ENCODE data around the gene ERBB4.
"Not testable (repeated sequence)": the region's sequence is repeated elsewhere in the genome, so short reads cannot be mapped to it uniquely, and the experiment has no call there.

The ERBB4 gene

DNA sequence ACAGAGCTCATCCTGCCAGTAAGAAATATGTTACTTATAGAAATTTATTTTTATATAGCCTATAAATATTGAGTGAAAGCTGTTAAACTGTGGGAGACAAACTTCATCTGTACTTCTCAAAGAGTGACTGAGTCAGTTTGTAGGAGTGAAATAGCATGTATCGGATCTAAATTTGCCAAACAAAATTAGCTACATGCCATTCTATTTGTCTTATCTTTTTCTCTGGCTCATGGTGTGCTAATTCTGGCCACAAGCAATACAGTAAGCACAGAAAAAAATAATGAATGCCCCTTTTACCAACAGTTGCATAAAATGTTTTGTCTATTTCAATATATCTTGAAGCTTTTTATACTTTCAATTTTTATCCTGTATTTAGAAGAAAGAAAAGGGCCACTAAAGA, 12.5 kb downstream of the ERBB4 start:
- DNase-seq = no peak

DNA sequence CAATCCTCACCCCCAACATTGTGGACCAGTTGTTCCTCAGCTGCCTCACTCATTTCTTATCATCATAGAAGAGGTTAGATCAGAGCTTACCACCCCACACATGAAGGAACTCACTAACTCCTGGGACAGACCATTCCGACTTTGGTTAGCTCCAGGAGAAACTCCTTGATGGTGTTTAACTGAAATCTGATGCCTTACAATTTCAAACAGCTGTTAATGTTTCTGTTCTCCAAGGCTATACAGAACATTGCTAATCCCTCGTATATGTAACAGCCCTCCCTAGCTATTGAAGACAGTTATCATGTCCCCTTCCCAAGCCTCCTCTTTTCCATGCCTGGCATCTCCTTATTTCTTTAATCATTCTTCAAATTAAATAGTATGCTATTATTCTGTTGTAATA, 14.8 kb downstream of the ERBB4 start:
- DNase-seq = no peak

- DNase-seq = no peak
These were observed 18.3 kb downstream of the ERBB4 start for GRCh38 chr2:212520340-212520739.

DNA sequence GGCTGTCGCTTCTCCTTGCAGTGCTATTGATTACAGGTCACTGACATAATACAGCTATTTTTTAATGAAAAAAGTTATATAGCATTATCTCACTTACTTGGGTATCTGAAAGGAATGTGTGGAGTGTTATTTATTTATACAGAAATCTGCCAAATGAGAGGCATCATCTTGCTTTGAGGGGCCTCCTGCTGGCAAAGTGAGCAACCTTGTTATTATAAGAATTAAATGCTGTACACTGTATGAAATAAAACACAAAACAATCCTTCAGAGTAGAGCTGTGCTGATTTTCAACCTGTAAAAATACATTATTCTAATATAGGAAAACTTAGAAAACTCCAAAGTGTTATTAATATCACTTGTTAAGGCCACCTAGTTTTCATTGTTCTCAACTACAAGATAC, 20.9 kb downstream of the ERBB4 start:
- no peak for DNase-seq

DNA sequence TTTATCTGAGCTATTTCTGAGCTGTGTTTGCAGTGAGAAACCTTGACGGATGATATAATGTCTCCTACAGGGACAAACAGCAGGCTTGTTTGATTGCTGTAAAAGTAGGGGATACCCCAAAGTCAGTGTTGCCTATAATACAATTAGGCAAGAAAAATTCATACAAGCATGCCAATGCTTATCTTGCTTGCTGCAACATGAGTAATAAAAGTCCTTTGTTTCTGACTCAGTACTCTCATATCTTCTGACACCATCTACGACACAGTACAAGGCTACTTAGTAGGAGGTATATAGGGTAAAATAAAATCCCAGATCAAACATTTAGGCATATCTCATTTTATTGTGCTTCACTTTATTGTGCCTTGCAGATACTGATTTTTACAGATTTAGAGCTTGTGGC, 33.0 kb downstream of the ERBB4 start:
- DNase-seq = no peak

DNA sequence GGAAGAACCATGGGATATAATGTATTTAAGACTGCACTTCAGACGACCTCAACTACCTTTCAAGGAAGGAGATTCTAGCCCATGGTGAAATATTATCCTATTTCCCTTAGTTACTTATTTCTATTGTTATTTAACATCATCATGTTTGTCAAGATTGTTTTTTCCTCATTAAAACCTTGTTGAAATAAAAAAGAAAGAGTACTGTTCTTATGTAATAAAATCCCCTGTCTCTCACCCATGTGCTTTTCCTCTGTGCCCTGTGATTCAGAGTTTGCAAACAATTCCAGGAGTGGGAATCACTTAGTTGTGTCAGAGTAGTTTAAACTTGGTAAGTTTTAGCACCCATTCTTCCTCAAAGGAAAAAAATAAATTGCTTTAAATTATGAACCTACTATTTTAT, 43.6 kb downstream of the ERBB4 start:
- no peak for DNase-seq

- no peak for DNase-seq
These were observed 44.1 kb downstream of the ERBB4 start for GRCh38 chr2:212494418-212495020.

GRCh38 chr2:212489719-212490346, 48.8 kb downstream of the ERBB4 start:
- DNase-seq = no peak

DNA sequence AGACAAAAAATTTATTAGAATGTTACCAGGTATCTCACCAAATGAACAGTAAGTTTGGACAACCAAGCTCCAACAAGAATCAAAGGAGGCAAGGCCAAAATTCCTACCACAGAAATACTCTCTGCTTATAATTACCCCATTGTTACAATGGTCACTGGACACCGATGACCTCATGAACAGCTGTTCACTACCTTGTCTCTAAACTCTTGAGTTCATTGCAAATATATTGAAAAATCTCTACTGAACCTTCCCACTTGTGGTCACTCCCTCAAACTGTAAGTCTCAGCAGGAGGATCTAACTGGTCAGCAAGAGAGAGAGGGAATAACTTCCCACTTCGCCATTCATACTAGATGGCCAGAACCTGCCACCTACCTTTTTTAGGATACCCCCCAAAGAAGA, 50.0 kb downstream of the ERBB4 start:
- no peak for DNase-seq

- no peak for DNase-seq
These were observed 54.0 kb downstream of the ERBB4 start for GRCh38 chr2:212484563-212485080.

DNA sequence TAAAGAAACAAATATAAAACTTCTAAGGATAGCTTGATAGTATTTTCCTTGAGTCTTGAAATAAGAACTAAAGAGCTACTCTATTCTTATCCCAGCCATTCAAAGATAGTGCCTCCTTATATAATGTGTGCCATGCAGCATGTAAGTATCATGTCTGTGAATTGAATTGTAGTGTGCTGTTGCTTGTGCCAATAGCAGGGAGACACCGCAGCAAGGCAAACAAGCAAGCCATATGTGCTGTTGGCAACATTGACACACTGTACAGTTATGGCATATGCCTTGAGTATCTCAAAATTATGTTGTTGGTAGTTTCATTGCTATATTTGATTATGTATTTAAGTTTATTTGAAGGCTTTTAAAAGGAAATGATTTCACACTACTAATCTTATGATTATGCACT, 58.2 kb downstream of the ERBB4 start:
- no peak for DNase-seq

GRCh38 chr2:212477571-212477970, 61.0 kb downstream of the ERBB4 start:
- DNase-seq = no peak

- no peak for DNase-seq
These were observed 65.4 kb downstream of the ERBB4 start for GRCh38 chr2:212473211-212473610.

- DNase-seq = not testable (repeated sequence)
These were observed 71.1 kb downstream of the ERBB4 start for GRCh38 chr2:212467551-212467950.

DNA sequence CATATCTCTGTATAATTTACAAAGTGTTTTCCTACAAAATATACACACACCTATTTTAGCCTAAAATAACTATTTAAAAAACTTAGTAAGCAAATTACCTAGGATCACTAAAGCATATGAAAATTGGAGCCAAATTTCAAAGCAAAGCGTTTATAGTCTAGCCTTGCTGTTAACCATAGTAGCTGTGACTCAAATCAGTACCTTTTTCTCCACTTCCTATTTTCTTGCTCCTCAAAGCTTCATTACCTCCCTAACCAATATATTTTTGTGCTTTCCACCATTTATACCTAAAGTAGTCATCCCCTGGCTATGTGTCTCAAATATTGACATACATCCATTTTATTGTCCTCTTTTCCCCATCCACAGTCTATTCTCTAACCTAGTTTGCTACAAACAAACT, 73.1 kb downstream of the ERBB4 start:
- no peak for DNase-seq

DNA sequence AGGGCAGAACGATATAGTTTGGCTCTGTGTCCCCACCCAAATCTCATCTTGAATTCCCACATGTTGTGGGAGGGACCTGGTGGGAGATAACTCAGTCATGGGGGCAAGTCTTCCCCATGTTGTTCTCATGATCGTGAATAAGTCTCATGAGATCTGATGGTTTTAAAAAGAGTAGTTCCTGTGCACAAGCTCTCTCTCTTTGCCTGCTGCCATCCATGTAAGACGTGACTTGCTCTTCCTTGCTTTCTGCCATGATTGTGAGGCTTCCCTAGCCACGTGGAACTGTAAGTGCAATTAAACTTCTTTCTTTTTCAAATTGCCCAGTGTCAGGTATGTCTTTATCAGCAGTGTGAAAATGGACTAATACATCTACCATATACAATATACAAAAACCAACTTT, 76.9 kb downstream of the ERBB4 start:
- not testable (repeated sequence) for DNase-seq

GRCh38 chr2:212454149-212454548, 84.5 kb downstream of the ERBB4 start:
- no peak for DNase-seq

DNA sequence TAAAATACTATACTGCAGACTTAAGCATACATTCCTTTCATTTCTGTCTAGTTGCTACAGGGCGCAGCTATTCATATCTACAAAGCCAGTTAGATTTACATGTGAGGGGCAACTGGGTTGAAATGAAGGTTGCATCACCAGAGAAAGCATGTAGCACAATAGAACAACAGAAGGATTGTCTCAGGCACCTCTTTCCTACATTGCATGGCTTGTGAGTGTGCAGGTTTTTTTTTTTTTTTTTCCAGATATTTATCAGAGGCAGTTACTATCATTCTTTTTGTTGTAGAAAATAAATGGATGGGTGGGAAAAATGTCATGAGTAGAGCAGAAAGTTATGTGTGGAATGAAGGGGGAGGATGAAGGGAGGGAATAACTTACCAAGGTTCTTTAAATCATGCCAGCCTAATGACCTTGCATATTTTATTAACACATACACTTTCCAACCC, 86.8 kb downstream of the ERBB4 start:
- DNase-seq = no peak

GRCh38 chr2:212448698-212449097, 89.9 kb downstream of the ERBB4 start:
- DNase-seq = no peak

- no peak for DNase-seq
These were observed 96.8 kb downstream of the ERBB4 start for GRCh38 chr2:212441821-212442220.

- DNase-seq = no peak
These were observed 97.5 kb downstream of the ERBB4 start for GRCh38 chr2:212441141-212441540.

GRCh38 chr2:212428681-212429478, 109.7 kb downstream of the ERBB4 start:
- DNase-seq = no peak

- no peak for DNase-seq
These were observed 111.0 kb downstream of the ERBB4 start for GRCh38 chr2:212427638-212428037.

All from right forelimb (tissue), 1 donor.